ENCODE measurements around the gene SLC17A2. TPM values are rescaled to one million over a fixed set of nuclear protein-coding genes. Genes with fewer than 3 reads are reported as not detected.

The SLC17A2 gene
- total and polyA plus RNA-seq, 2 of the 4 experiments (the other 2 are of a cell fraction) = not detected

GRCh38 chr6:25971187-25971821 is 40.8 kb upstream of the SLC17A2 start (continued):
- TF ChIP-seq RAD21 (IDR thresholded peaks at IDR 0.05; ENCODE audit: low read length) (no peak), RCOR1 (IDR thresholded peaks at IDR 0.05; ENCODE audit: insufficient replicate concordance, low read length) (no peak)

GRCh38 chr6:25968769-25969168 is 38.3 kb upstream of the SLC17A2 start:
- Histone ChIP-seq H2BK20ac (ENCODE audit: low read depth, low read length) (no peak overlapping the region), H2BK120ac (ENCODE audit: low read depth, low read length) (no peak overlapping the region), H4K91ac (ENCODE audit: insufficient read depth, low read depth, low read length) (no peak overlapping the region), H3K27me3 (ENCODE audit: control insufficient read depth, insufficient read depth, low read length) (no peaks in the 10 kb centered on the region), H4K8ac (ENCODE audit: low read depth in 2 of 2, low read length in 2 of 2) (no peak overlapping the region), H3K36me3 (ENCODE audit: control insufficient read depth, insufficient read depth, low read length) (peaks cover 40% of the 10 kb centered on the region), H3K9ac (ENCODE audit: low read depth, low read length) (no peak overlapping the region), H4K5ac (ENCODE audit: low read depth, low read length) (no peak overlapping the region), H3K9me1 (ENCODE audit: insufficient read depth, low read length) (0 out of 2 replicates have a peak, but pooled peaks cover 14% of the 10 kb centered on the region), H3K4me3 (ENCODE audit: insufficient read depth, low read depth, low read length) (no peak overlapping the region), H4K20me1 (ENCODE audit: insufficient read depth, low read length) (peaks cover 6% of the 10 kb centered on the region; the same call in 1 of the 2 replicates), H2AK5ac (ENCODE audit: low read depth, low read length) (no peak overlapping the region), H3K14ac (replicated peaks; ENCODE audit: low read depth, low read length) (no peak overlapping the region), H3K18ac (ENCODE audit: low read depth, low read length) (no peak overlapping the region), H3K56ac (ENCODE audit: extremely low read depth, insufficient read depth, low read length) (no peak overlapping the region), H3K23ac (ENCODE audit: low read depth, low read length) (no peak overlapping the region), H2AK9ac (replicated peaks; ENCODE audit: low read depth, low read length, poor library complexity) (no peak overlapping the region), H3K79me1 (ENCODE audit: low read depth in 1 of 2, low read length in 2 of 2) (peaks cover 24 to 45% of the 10 kb centered on the region in 2 experiments), H2AFZ (replicated peaks; ENCODE audit: low read length, poor library complexity) (no peak overlapping the region), H3K9me3 (ENCODE audit: control insufficient read depth, insufficient read depth, low read length) (no peaks in the 10 kb centered on the region), H3K4me2 (ENCODE audit: low read depth, low read length) (no peak overlapping the region), H3K4ac (ENCODE audit: low read depth, low read length) (no peak overlapping the region), H3K27ac (ENCODE audit: insufficient read depth, low read length) (no peak overlapping the region), H2BK5ac (ENCODE audit: low read depth, low read length, poor library complexity, severe bottlenecking) (no peak overlapping the region), H2BK15ac (ENCODE audit: low read depth, low read length) (no peak overlapping the region), H3K4me1 (ENCODE audit: control insufficient read depth, insufficient read depth, low read length) (peaks cover 14% of the 10 kb centered on the region)
- no TSS peak for BruUV-seq (replicated peaks)
- peak; percentile 17 for DNase-seq
- intact Hi-C loops (cut with micrococcal nuclease) (no loop called here), dilution Hi-C loops (cut with HindIII; ENCODE audit: low sequenced_read_pairs, unreplicated experiment) (no loop called here), in situ Hi-C loops (cut with MboI; ENCODE audit: low sequenced_read_pairs) (no loop called here)
- TF ChIP-seq NFE2L2 (IDR thresholded peaks at IDR 0.05; ENCODE audit: low read depth, low read length) = no peak
- no peak for TF ChIP-seq FOS (IDR thresholded peaks at IDR 0.05; ENCODE audit: low read depth, low read length)
- TF ChIP-seq ELK1 (IDR thresholded peaks at IDR 0.05; ENCODE audit: borderline replicate concordance, low read depth, low read length) = no peak
- TF ChIP-seq SMC3 (IDR thresholded peaks at IDR 0.05; ENCODE audit: low read depth, low read length) = no peak
- TF ChIP-seq MXI1 (IDR thresholded peaks at IDR 0.05; ENCODE audit: borderline replicate concordance, low read depth, low read length) = no peak
- TF ChIP-seq CTCF (conservative IDR thresholded peaks at IDR 0.05; ENCODE audit: low read depth, low read length) = no peak
- no peak for TF ChIP-seq CEBPB (IDR thresholded peaks at IDR 0.05; ENCODE audit: low read depth, low read length)
- TF ChIP-seq CHD1 (IDR thresholded peaks at IDR 0.05; ENCODE audit: low read depth, low read length) = no peak
- no peak for TF ChIP-seq POLR2A (IDR thresholded peaks at IDR 0.05; ENCODE audit: low read depth, low read length)
- CTCF ChIA-PET = interaction anchor here (1.9 kb wide), 1 partner anchor 23 kb away, joined by 12 read pairs; no protein-coding TSS in a partner anchor
- POLR2A ChIA-PET (ENCODE audit: unreplicated experiment) = interaction anchor here (0.6 kb wide), 1 partner anchor 18 kb away, joined by 14 read pairs; no protein-coding TSS in a partner anchor
- no peak for ATAC-seq (ENCODE audit: low read depth)

All from IMR-90 (cell line).